ENCODE results near the gene TRIM2. TPM values are rescaled to one million over a fixed set of nuclear protein-coding genes. Genes with fewer than 3 reads are reported as not detected.

Gene TRIM2
- total RNA-seq, 4 donors from 2014 or later, result 146 to 229 (median 192) TPM

GRCh38 chr4:153384160-153384559 is 179.9 kb downstream of the TRIM2 start:
- DNase-seq, result no peak
- TF ChIP-seq, protein P1, sequence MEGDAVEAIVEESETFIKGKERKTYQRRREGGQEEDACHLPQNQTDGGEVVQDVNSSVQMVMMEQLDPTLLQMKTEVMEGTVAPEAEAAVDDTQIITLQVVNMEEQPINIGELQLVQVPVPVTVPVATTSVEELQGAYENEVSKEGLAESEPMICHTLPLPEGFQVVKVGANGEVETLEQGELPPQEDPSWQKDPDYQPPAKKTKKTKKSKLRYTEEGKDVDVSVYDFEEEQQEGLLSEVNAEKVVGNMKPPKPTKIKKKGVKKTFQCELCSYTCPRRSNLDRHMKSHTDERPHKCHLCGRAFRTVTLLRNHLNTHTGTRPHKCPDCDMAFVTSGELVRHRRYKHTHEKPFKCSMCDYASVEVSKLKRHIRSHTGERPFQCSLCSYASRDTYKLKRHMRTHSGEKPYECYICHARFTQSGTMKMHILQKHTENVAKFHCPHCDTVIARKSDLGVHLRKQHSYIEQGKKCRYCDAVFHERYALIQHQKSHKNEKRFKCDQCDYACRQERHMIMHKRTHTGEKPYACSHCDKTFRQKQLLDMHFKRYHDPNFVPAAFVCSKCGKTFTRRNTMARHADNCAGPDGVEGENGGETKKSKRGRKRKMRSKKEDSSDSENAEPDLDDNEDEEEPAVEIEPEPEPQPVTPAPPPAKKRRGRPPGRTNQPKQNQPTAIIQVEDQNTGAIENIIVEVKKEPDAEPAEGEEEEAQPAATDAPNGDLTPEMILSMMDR (IDR thresholded peaks at IDR 0.05), result no peak
- no peak for TF ChIP-seq POLR2A (IDR thresholded peaks at IDR 0.05)
- Histone ChIP-seq H3K27ac (no peak overlapping the region), H3K27me3 (no peaks in the 10 kb centered on the region), H3K9me3 (no peaks in the 10 kb centered on the region), H3K36me3 (no peaks in the 10 kb centered on the region), H3K4me1 (no peaks in the 10 kb centered on the region), H3K4me3 (replicated peaks in 1 of 3) (no peak overlapping the region)
- intact Hi-C loops (cut with DNase I), result no loop called here
- WGBS, 2 donors, result 100% methylated on average over 1 of the region's 1 CpG

DNA sequence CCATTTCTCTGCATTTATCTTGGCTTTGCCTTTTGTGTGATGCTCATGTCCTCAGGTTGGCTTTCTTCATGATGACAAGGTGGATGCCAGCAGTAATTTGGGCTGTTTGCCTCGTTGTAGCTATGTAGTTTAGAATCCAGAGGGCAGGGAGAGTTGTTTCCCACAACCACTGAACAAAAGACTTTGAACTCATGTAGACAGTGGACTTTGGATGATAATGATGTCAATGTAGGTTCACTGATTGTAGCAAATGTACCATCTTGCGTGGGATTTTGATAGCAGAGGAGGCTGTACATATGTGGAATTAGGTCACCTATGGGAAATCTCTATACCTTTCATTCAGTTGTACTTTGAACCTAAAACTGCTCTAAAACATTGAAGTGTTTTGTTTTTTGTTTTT is 181.5 kb downstream of the TRIM2 start:
- intact Hi-C loops (cut with DNase I), result no loop called here
- TF ChIP-seq, protein P1 (IDR thresholded peaks at IDR 0.05), result no peak
- no peak for TF ChIP-seq POLR2A (IDR thresholded peaks at IDR 0.05)
- Histone ChIP-seq H3K4me1 (peaks cover 0 to 8% of the 10 kb centered on the region in 2 donors), H3K4me3 (replicated peaks in 1 of 3) (no peak overlapping the region), H3K36me3 (no peaks in the 10 kb centered on the region), H3K27ac (no peak overlapping the region), H3K9me3 (no peaks in the 10 kb centered on the region), H3K27me3 (no peaks in the 10 kb centered on the region)
- WGBS, 2 donors, result 92 to 93% methylated on average over 2 of the region's 2 CpGs
- DNase-seq, result no peak

DNA sequence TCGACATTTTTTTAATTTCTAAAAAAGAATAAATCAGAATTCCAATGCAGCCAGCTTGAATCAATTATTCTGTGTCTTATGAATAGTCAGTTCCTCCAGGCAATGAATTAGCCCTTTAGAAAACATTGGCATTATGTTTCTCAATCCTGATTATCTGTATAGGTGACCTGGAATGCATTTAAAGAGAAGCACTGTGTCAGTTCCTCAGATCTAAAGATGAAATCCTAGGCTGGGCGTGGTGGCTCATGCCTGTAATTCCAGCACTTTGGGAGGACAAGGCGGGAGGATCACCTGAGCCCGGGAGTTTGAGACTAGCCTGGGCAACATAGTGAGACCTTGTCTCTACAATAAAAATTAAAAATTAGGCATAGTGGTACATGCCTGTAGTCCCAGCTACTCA is 183.7 kb downstream of the TRIM2 start:
- Histone ChIP-seq H3K4me1 (peaks cover 0 to 11% of the 10 kb centered on the region in 2 donors), H3K4me3 (replicated peaks in 1 of 3) (no peak overlapping the region), H3K27ac (no peak overlapping the region), H3K36me3 (no peaks in the 10 kb centered on the region), H3K9me3 (no peaks in the 10 kb centered on the region), H3K27me3 (no peaks in the 10 kb centered on the region)
- DNase-seq, result no peak
- intact Hi-C loops (cut with DNase I), result no loop called here
- TF ChIP-seq POLR2A (IDR thresholded peaks at IDR 0.05), result no peak
- TF ChIP-seq, protein P1 (IDR thresholded peaks at IDR 0.05), result no peak
- 95 to 96% methylated on average over 4 of the region's 4 CpGs for WGBS, 2 donors

Small RNA genes lying within 50 kb of the gene (small RNA-seq; reads per million reads assigned to genes)
- not detected for gene RF00019
- not detected for gene RN7SL419P
- not detected for gene RNU6-1196P

Other genes with a start within 250 kb of the TRIM2 start
- 1 to 10 TPM in 1 of 4 donors, under 1 TPM in 1, not detected in 2; 0.89 to 1.6 TPM for gene MND1, start 140.2 kb downstream of the TRIM2 start, total RNA-seq

Data from thyroid gland (tissue), 4 donors.